Tibial nerve (tissue), 4 donors: ENCODE data around the gene CTNNB1. TPM values are rescaled to one million over a fixed set of nuclear protein-coding genes. Genes with fewer than 3 reads are reported as not detected.

Source experiments
- DNase-seq, 2 donors: peaks; one replicate each; pipeline ENCODE4 v3.0.0-alpha.2; 2019; ENCODE audit warnings: low spot score in 2 of 2
- H3K27ac ChIP-seq, 4 donors: fragments of 200-600 bp; sonication (generic) in 3 of 4; one replicate each; pipeline ENCODE4 v1.5.1; 2017 to 2019; ENCODE audit warnings: mild to moderate bottlenecking in 1 of 4
- H3K27me3 ChIP-seq, 2 donors: fragments of 200-600 bp; sonication (generic) in 1 of 2; one replicate each; pipeline versions ENCODE4 v1.5.1 to v1.6.0; 2017 to 2019
- H3K36me3 ChIP-seq, 3 donors: fragments of 200-600 bp; sonication (generic); one replicate each; pipeline ENCODE4 v1.5.1; 2018 to 2019
- H3K4me1 ChIP-seq, 4 donors: fragments of 200-600 bp; sonication (generic) in 3 of 4; one replicate each; pipeline ENCODE4 v1.5.1; 2017 to 2019
- H3K4me3 ChIP-seq, 4 donors: fragments of 200-600 bp; sonication (generic) in 3 of 4; one replicate each; pipeline ENCODE4 v1.5.1; 2017 to 2019; ENCODE audit warnings: mild to moderate bottlenecking in 1 of 4, moderate library complexity in 1 of 4
- H3K9me3 ChIP-seq, 4 donors: fragments of 200-600 bp; sonication (generic) in 3 of 4; one replicate each; pipeline ENCODE4 v1.5.1; 2017 to 2019
- EP300 ChIP-seq, 2 donors: sonication (generic); formaldehyde crosslinking; IDR thresholded peaks; one replicate each; pipeline ENCODE4 v1.6.1; 2017; ENCODE audit warnings: antibody characterized with exemption in 2 of 2, mild to moderate bottlenecking in 1 of 2
- POLR2A ChIP-seq, 2 donors: fragments of 450-650 bp; IDR thresholded peaks; one replicate each; pipeline ENCODE4 v1.6.1; 2017; ENCODE audit warnings: antibody characterized with exemption in 2 of 2, mild to moderate bottlenecking in 2 of 2, moderate library complexity in 2 of 2
- WGBS, 2 donors: methylation state at CpG; one replicate each; pipeline ENCODE4 v1.1.5; 2018; 5-methylcytosine and 5-hydroxymethylcytosine counted together
- total RNA-seq, 4 donors: library from RNA; depleted of rRNA; stranded (reverse); fragments of >200 nt; gene quantifications; one replicate each; pipeline ENCODE4 v1.1.0, GENCODE V29; 2016
- TF ChIP-seq, protein P1 (sequence below), 5 experiments: fragments of 200-600 bp in 3 of 5; fragments of 450-650 bp in 2 of 5; sonication (generic) in 3 of 5; IDR thresholded peaks; one replicate each; pipeline ENCODE4 v1.5.1; 2016 to 2019; ENCODE audit warnings: antibody characterized with exemption in 5 of 5, mild to moderate bottlenecking in 3 of 5, moderate library complexity in 2 of 5

The CTNNB1 gene
- total RNA-seq, 4 donors from 2014 or later: 411 to 548 (median 505) TPM

DNA sequence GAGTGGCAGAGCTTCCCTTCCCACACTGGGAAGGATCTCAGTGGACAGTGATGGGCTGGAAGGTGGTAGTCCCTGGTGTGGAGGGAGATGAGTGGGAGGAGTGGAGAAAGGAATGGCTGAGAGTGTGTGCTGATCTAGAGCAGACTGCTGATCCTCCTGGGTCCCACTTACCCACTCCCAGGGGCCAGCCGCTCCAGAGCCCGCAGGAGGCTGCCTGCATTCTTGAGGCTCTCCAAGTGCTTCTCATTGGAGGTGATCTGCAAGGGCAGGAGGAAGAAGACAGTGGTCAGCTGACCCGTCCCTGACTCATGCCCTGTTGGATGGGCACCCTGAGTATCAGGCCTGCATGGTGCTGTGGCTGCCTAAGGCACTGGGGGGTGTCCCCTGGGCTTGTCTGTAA is 50.0 kb downstream of the CTNNB1 start:
- H3K36me3 ChIP-seq: peaks cover 0 to 12% (median 0%) of the 10 kb centered on the region in 3 donors
- no peak overlapping the region for H3K4me3 ChIP-seq
- peaks cover 0 to 5% (median 2%) of the 10 kb centered on the region in 4 donors for H3K9me3 ChIP-seq
- H3K27ac ChIP-seq: no peak overlapping the region
- 92 to 94% methylated on average over 3 of the region's 3 CpGs for WGBS, 2 donors
- peaks cover 0 to 18% (median 11%) of the 10 kb centered on the region in 4 donors for H3K4me1 ChIP-seq
- TF ChIP-seq, protein P1, sequence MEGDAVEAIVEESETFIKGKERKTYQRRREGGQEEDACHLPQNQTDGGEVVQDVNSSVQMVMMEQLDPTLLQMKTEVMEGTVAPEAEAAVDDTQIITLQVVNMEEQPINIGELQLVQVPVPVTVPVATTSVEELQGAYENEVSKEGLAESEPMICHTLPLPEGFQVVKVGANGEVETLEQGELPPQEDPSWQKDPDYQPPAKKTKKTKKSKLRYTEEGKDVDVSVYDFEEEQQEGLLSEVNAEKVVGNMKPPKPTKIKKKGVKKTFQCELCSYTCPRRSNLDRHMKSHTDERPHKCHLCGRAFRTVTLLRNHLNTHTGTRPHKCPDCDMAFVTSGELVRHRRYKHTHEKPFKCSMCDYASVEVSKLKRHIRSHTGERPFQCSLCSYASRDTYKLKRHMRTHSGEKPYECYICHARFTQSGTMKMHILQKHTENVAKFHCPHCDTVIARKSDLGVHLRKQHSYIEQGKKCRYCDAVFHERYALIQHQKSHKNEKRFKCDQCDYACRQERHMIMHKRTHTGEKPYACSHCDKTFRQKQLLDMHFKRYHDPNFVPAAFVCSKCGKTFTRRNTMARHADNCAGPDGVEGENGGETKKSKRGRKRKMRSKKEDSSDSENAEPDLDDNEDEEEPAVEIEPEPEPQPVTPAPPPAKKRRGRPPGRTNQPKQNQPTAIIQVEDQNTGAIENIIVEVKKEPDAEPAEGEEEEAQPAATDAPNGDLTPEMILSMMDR (IDR thresholded peaks at IDR 0.05): no peak
- no peaks in the 10 kb centered on the region for H3K27me3 ChIP-seq
- no peak for DNase-seq

DNA sequence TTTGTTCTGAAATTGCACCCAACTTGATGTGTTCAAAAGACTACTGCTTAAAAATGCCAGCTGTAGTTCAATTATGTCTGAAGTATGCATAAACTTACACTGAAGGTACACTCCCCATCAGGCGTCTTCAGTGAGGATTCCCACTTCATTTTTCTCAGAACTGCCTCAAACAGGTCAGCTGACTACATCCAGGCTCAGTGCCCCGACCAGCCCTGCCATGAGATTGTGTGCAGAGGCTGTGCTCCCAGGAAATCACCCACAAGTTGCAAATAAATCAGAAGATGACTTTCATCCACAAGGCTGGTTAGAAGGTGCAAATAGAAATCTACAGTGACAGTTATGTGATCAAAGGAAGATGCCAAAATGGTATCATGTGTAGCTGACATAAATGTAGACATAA is 51.5 kb downstream of the CTNNB1 start:
- peaks cover 0 to 1% (median 0%) of the 10 kb centered on the region in 3 donors for H3K36me3 ChIP-seq
- no peak for DNase-seq
- WGBS, 2 donors: 68 to 74% methylated on average over 2 of the region's 2 CpGs
- H3K27me3 ChIP-seq: no peaks in the 10 kb centered on the region
- H3K4me3 ChIP-seq: no peak overlapping the region
- H3K4me1 ChIP-seq: peaks cover 0 to 15% (median 11%) of the 10 kb centered on the region in 4 donors
- peaks cover 0 to 5% (median 2%) of the 10 kb centered on the region in 4 donors for H3K9me3 ChIP-seq
- TF ChIP-seq, protein P1 (IDR thresholded peaks at IDR 0.05): no peak
- TF ChIP-seq POLR2A (IDR thresholded peaks at IDR 0.05): no peak
- TF ChIP-seq EP300 (IDR thresholded peaks at IDR 0.05): no peak
- no peak overlapping the region for H3K27ac ChIP-seq

DNA sequence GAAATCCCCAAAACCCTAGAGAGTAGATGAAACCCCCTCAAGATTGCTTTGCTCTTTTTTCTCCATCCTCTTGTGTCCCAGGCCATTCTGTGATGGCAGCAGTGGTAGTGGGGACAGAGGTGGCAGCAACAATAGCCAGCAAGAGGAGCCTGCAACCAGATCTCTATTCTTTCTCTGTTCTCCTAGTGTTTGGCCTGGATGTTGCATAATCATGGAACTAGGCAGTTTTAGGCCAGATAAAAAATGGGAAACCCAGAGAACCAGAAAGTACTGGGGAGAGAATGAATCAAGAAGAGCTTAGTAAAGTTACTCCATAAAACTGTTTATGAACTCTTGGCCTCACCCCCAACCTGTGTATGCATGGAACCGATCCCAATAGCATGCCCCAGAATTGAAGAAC is 52.3 kb downstream of the CTNNB1 start:
- TF ChIP-seq POLR2A (IDR thresholded peaks at IDR 0.05): no peak
- TF ChIP-seq, protein P1 (IDR thresholded peaks at IDR 0.05): no peak
- no peak for TF ChIP-seq EP300 (IDR thresholded peaks at IDR 0.05)
- no peak overlapping the region for H3K27ac ChIP-seq
- WGBS, 2 donors: 91 to 100% methylated on average over 1 of the region's 1 CpG

DNA sequence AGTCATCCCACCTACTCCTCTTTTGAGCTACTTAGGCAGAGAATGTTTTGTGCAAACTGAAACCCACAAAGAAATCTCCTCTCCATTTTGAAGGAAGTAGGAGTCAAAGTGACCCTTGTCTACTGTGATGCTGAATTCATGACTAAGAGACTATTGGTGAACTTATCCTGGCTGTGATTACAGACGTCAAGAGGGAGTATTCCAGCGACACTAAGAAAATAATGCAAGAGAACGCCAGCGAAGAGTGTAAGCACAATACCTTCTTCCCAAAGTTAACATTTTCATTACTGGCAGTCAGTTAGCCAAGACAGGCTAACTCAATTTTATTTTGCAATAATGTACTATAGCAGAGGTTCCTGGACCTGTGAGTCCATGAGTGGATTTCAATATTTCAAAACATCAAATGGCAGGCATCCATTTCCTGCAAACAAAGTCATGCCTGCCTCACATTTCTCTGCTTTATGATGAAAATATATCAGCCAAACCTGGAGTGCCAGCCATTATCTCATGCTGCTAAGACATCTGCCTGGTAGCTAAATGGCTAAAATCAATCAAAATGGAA is 59.0 kb downstream of the CTNNB1 start:
- Histone ChIP-seq H3K9me3 (no peaks in the 10 kb centered on the region), H3K36me3 (no peaks in the 10 kb centered on the region), H3K27ac (no peak overlapping the region), H3K4me3 (no peak overlapping the region), H3K4me1 (no peaks in the 10 kb centered on the region), H3K27me3 (no peaks in the 10 kb centered on the region)
- 61 to 66% methylated on average over 4 of the region's 4 CpGs for WGBS, 2 donors
- TF ChIP-seq, protein P1 (IDR thresholded peaks at IDR 0.05): no peak
- TF ChIP-seq EP300 (IDR thresholded peaks at IDR 0.05) (no peak), POLR2A (IDR thresholded peaks at IDR 0.05) (no peak)
- DNase-seq: no peak

More for the DNA sequence above, 52.3 kb downstream of the CTNNB1 start:
- Histone ChIP-seq H3K27me3 (no peaks in the 10 kb centered on the region), H3K4me3 (no peak overlapping the region), H3K4me1 (peaks cover 0 to 8% (median 7%) of the 10 kb centered on the region in 4 donors), H3K36me3 (no peaks in the 10 kb centered on the region), H3K9me3 (peaks cover 0 to 5% (median 2%) of the 10 kb centered on the region in 4 donors)
- no peak for DNase-seq

DNA sequence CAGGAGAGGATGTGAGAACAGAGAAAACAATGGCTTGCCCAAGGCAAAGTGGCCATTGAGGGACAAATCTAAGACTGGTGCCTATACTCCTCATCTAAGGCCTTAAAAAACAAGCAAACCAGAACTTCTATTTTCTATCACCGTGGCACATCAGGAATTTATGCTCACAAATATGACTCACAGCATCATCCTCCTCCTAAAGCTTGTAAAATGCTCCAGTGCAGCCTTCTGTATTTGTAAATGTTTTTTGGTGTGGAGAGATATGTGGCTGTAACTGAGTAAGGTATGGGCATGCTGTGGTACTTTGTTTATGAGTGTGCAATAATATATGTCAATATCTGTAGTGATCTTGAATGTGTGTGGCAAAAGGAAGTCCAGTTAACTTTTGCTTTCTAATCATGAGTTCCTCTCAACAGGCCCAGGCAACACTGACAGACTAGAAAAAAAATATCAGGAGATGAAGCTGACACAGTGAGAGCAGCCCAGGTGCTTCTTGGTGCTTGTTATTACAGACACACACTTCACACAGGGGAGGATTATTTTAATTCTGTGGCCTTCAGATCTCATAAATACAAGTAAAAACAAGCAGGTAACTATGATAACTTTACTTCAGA is 60.3 kb downstream of the CTNNB1 start:
- Histone ChIP-seq H3K36me3 (no peaks in the 10 kb centered on the region), H3K9me3 (no peaks in the 10 kb centered on the region), H3K27ac (no peak overlapping the region), H3K27me3 (no peaks in the 10 kb centered on the region), H3K4me3 (no peak overlapping the region), H3K4me1 (no peaks in the 10 kb centered on the region)
- no peak for DNase-seq
- WGBS, 2 donors: 74 to 78% methylated on average over 1 of the region's 1 CpG
- no peak for TF ChIP-seq POLR2A (IDR thresholded peaks at IDR 0.05)
- TF ChIP-seq, protein P1 (IDR thresholded peaks at IDR 0.05): no peak
- TF ChIP-seq EP300 (IDR thresholded peaks at IDR 0.05): no peak
